ENCODE results near the gene BEGAIN. TPM values are rescaled to one million over a fixed set of nuclear protein-coding genes. Genes with fewer than 3 reads are reported as not detected.

The BEGAIN gene
- total RNA-seq, 1 experiment from 2014 or later, result 7.0 TPM

- TF ChIP-seq CTCF (IDR thresholded peaks at IDR 0.05; ENCODE audit: unreplicated experiment), result no peak
- POLR2A ChIA-PET, result interaction anchor here (1.8 kb wide), 1 partner anchor 9 kb away, joined by 5 read pairs; no protein-coding TSS in a partner anchor
Measured at GRCh38 chr14:100619396-100620254, 32.4 kb upstream of the BEGAIN start.

GRCh38 chr14:100618763-100619320 lies 31.6 kb upstream of the BEGAIN start:
- H3K4me1 Mint-ChIP-seq (ENCODE audit: insufficient read depth, unreplicated experiment), result peaks cover 6% of the 10 kb centered on the region
- no TSS peak for BruUV-seq (replicated peaks)
- no peak overlapping the region for H3K27ac Mint-ChIP-seq (ENCODE audit: low read depth, unreplicated experiment)
- intact Hi-C loops (cut with micrococcal nuclease), result no loop called here
- no peaks in the 10 kb centered on the region for H3K9me3 Mint-ChIP-seq (ENCODE audit: unreplicated experiment)
- no peak for TF ChIP-seq CTCF (IDR thresholded peaks at IDR 0.05; ENCODE audit: unreplicated experiment)
- CTCF ChIA-PET, result no interaction called here
- H3K4me3 Mint-ChIP-seq (ENCODE audit: unreplicated experiment), result no peak overlapping the region
- peaks cover 41% of the 10 kb centered on the region for H3K27me3 Mint-ChIP-seq (ENCODE audit: insufficient read depth, unreplicated experiment)
- POLR2A ChIA-PET, result interaction anchor here (1.8 kb wide), 1 partner anchor 10 kb away, joined by 5 read pairs; no protein-coding TSS in a partner anchor
- DNase-seq (ENCODE audit: unreplicated experiment), result no peak
- H3K36me3 Mint-ChIP-seq (ENCODE audit: insufficient read depth, unreplicated experiment), result no peaks in the 10 kb centered on the region

More at GRCh38 chr14:100619396-100620254, 32.4 kb upstream of the BEGAIN start:
- Mint-ChIP-seq H3K36me3 (ENCODE audit: insufficient read depth, unreplicated experiment) (no peaks in the 10 kb centered on the region), H3K27me3 (ENCODE audit: insufficient read depth, unreplicated experiment) (peaks cover 47% of the 10 kb centered on the region), H3K4me1 (ENCODE audit: insufficient read depth, unreplicated experiment) (peaks cover 6% of the 10 kb centered on the region), H3K27ac (ENCODE audit: low read depth, unreplicated experiment) (no peak overlapping the region), H3K9me3 (ENCODE audit: unreplicated experiment) (peaks cover 3% of the 10 kb centered on the region), H3K4me3 (ENCODE audit: unreplicated experiment) (no peak overlapping the region)
- intact Hi-C loops (cut with micrococcal nuclease), result no loop called here
- BruUV-seq (replicated peaks), result no TSS peak
- CTCF ChIA-PET, result no interaction called here
- DNase-seq (ENCODE audit: unreplicated experiment), result no peak

- DNase-seq (ENCODE audit: unreplicated experiment), result no peak
- BruUV-seq (replicated peaks), result no TSS peak
- intact Hi-C loops (cut with micrococcal nuclease), result no loop called here
Measured at GRCh38 chr14:100618318-100618693, 31.1 kb upstream of the BEGAIN start.

More at GRCh38 chr14:100618318-100618693, 31.1 kb upstream of the BEGAIN start:
- no peak overlapping the region for H3K27ac Mint-ChIP-seq (ENCODE audit: low read depth, unreplicated experiment)
- H3K4me1 Mint-ChIP-seq (ENCODE audit: insufficient read depth, unreplicated experiment), result peaks cover 6% of the 10 kb centered on the region
- no peak for TF ChIP-seq CTCF (IDR thresholded peaks at IDR 0.05; ENCODE audit: unreplicated experiment)
- H3K36me3 Mint-ChIP-seq (ENCODE audit: insufficient read depth, unreplicated experiment), result no peaks in the 10 kb centered on the region
- H3K27me3 Mint-ChIP-seq (ENCODE audit: insufficient read depth, unreplicated experiment), result peaks cover 41% of the 10 kb centered on the region
- H3K9me3 Mint-ChIP-seq (ENCODE audit: unreplicated experiment), result no peaks in the 10 kb centered on the region
- ChIA-PET POLR2A (interaction anchor here (1.9 kb wide), 1 partner anchor 8 kb away, joined by 5 read pairs; no protein-coding TSS in a partner anchor), CTCF (interaction anchor here (0.6 kb wide), 1 partner anchor 232 kb away, joined by 4 read pairs; no protein-coding TSS in a partner anchor)
- no peak overlapping the region for H3K4me3 Mint-ChIP-seq (ENCODE audit: unreplicated experiment)
